Measurements from ENCODE around the gene LRRC10.
"Not testable (repeated sequence)": the region's sequence is repeated elsewhere in the genome, so short reads cannot be mapped to it uniquely, and the experiment has no call there.

Gene LRRC10

DNA sequence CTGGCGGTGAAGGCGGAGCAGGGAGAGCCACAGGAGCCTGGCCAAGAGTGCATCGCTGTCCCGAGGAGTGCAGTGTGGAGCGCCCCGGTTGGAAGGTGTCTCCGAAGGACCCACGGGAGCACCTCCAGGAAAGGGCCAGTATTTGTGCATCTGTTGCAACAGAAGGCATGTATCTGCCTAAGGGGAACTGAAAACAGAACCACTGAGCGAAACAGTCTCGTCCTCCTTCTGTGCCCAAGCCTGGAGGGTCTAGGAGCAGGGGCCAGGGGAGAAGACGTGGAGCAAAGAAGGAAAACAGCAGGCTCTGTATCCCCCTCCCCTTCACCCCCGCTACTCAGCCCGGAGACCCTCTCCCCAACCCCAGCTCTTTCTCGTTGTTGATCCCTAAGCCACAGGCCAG is 5.3 kb upstream of the LRRC10 start:
- no peak for DNase-seq

GRCh38 chr12:69613351-69613750 is 2.6 kb upstream of the LRRC10 start:
- no peak for DNase-seq

DNA sequence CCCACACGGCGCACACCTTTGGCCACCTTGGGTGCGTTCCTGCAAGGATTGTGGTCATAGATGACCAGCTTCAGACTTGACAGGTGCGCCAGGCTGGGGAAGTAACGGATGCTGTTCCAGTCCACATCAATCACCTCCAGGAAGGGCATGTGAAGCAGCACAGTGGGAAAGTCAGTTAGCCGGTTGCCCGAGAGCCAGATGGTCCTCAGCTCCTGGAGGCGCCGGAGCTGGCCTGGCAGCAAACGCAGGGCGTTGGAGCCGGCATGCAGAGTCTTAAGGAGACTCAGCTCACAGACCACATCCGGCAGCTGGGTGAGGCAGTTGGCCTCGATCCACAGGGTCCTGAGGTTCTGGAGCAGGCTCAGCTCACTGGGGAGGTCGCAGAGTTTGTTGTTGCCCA is 581 bp downstream of the LRRC10 start:
- no peak for DNase-seq

- DNase-seq = no peak
Measured at GRCh38 chr12:69608114-69608513, 2.6 kb downstream of the LRRC10 start.

- DNase-seq = not testable (repeated sequence)
Measured at GRCh38 chr12:69604275-69604674, 6.4 kb downstream of the LRRC10 start.

- not testable (repeated sequence) for DNase-seq
Measured at GRCh38 chr12:69603556-69603955, 7.2 kb downstream of the LRRC10 start.

GRCh38 chr12:69602954-69603353 is 7.8 kb downstream of the LRRC10 start:
- no peak for DNase-seq

GRCh38 chr12:69601962-69602685 is 8.6 kb downstream of the LRRC10 start:
- DNase-seq = no peak

GRCh38 chr12:69600804-69601203 is 9.9 kb downstream of the LRRC10 start:
- no peak for DNase-seq

DNA sequence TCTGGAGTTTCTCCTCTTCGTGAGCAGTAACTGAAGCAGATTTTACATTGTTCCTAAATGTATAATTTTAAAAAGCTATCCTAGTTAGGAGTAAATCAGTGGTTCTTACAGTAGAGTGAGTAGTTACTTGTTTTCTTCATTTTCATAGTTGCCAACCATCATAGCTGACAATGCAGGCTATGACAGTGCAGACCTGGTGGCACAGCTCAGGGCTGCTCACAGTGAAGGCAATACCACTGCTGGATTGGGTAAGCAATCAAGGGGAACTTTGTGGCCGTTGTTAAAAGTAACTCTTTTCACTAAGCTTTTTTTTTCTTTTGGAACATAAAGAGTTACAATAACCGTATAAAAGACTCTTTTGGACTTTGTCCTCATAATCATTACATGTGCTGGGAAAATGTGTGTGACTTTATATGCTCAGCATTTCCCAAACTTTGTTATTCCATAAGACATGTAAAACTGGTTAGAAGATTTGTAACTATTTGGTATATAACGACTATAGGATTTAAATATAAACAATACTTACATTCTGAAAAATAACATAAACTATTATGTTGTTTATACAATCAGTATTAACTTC is 12.4 kb downstream of the LRRC10 start:
- no peak for DNase-seq

- DNase-seq = no peak
Measured at GRCh38 chr12:69595689-69596088, 15.0 kb downstream of the LRRC10 start.

- DNase-seq = no peak
Measured at GRCh38 chr12:69589082-69589481, 21.6 kb downstream of the LRRC10 start.

DNA sequence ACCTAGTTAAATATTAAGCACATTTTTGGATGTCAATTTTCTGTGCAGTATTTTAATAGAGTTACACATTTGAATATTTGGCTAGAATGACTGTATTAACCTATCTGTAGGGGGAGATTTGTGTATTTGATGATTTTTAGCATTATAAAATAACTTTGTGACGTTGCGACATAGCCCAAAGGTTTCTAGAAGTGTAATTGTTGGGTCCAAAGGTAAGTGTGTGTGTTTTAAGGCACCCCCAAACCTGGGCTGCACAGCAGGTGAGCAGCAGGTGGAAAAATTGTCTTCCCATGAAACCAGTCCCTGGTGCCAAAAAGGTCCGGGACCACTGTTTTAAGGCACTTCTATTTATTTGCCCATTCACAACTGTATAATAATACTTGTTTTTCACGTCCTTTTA is 22.2 kb downstream of the LRRC10 start:
- no peak for DNase-seq

DNA sequence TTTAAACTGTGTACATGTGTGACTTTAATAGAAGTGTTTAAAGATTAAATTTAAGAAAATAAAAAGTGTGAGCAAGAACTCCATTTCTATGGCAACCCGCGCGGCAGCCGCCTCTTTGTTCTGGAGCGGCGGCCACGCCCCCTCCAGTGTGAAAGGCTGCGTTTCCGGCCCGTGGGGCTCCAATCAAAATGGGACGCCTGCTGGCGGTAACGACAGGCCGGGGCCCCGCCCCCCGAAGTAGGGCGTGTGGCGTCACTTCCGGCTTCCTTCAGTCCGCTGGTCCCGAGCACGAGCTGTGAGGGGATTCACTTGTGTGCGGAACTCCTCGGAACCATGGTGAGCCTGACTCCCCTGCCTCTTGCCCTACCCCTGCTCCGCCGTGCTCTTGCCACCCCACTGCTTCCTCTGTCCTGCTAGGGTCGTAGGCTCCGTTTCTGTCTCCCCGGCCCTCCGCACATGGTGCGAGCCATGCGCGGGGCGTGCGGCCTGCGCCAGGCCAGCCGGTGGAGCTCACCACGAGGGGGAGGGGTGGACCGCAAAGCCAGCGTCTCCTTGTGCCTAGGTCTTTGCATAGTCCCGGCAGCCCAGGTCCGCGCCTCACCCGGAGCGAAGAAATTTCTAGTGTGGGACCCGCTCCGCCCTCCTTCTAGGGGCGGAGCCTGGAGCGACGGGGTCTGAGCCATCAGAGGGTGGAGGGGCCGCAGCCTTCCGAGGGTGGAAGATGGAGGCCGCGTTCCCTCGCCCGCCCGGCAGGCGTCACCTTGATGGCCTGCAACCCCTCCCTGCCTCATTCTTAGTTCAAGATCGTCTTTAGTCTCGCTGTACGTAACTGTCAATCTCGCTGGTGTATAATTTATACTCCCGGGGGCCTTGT is 25.3 kb downstream of the LRRC10 start, which contains the start of gene CCT2:
Gene CCT2, plus strand, starts transcription at position 271 of the 874 bp plus-strand sequence. Its CDS starts 63 bp downstream, at position 334.
- peak; percentile 98 for DNase-seq

GRCh38 chr12:69583203-69583602 is 27.5 kb downstream of the LRRC10 start:
- DNase-seq = no peak

- no peak for DNase-seq
Measured at GRCh38 chr12:69580074-69580473, 30.6 kb downstream of the LRRC10 start.

- DNase-seq = no peak
Measured at GRCh38 chr12:69579029-69579428, 31.7 kb downstream of the LRRC10 start.

DNA sequence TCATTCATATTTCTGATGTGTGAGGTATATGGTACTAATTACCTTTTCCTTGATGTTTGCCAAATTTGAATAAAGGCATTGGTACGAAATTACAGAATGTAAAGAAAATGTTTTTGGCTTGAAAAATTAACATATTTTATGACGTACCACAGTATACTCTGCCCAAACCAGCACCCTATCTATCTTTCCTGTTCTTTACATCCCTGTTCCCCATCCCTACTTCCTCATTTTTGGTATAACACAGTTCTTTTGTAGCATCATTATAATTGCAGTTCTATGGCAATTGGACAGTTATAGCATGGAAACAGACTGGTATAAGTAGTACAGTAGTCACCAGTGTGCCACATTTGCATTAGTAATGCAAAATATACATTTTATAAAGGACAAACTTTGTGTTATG is 32.4 kb downstream of the LRRC10 start:
- peak; percentile 14 for DNase-seq

GRCh38 chr12:69575346-69575745 is 35.4 kb downstream of the LRRC10 start:
- DNase-seq = no peak

GRCh38 chr12:69570545-69571399 is 39.9 kb downstream of the LRRC10 start:
- DNase-seq = peak; percentile 58

DNA sequence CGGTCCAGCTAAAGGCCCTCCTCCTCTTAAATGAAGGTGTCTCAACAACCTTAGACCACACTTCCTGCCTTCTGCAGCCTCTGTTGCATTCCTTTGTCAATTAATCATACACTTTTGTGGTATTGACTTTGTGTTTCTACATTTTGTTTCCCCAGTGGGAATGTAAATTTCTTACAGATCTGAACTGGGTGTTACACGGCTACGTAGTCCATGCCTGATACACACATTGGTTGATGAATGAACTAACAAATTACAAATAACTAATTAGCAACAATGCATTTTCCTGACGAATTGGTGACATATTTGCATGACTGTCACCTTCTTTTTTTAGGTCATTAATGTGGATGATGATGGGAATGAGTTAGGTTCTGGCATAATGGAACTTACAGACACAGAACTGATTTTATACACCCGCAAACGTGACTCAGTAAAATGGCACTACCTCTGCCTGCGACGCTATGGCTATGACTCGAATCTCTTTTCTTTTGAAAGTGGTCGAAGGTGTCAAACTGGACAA is 40.6 kb downstream of the LRRC10 start:
- no peak for DNase-seq

DNA sequence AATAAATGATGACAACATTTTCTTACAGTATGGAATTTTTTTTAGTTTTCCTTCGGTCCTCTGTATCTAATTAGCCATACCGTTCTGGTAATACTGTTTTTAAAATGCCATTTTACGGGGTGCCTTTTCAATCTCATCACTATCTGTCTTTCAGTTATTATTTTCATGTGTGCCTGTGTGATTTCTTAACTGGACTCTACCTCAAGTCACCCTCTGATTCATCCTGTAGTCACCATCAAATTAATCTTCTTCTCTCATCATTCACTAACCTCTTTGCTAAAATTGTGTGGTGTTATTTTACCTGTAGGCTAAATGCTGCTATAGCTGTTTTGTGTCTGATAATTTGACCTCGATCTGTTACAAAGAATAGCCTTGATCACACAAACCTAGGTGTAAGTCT is 41.5 kb downstream of the LRRC10 start:
- DNase-seq = no peak

DNA sequence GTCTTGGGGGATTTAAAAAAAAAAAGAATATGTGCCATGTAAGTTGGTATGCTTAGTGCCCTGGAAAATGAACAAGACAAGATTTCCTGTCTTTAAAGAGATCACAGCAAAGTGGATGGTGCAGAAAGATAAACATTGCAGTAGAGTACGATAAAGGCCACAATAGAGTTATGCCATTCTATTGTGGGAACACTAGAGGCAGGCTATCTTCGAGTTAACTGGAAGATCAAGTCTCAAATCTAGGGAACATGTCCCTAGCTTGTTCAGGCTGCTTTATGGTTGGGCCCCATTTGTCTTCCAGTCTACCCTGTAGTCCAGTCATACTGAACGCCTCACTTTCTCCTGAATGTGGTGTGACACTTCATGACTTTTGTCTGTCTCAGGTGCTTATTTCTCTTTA is 44.1 kb downstream of the LRRC10 start:
- DNase-seq = no peak

All from suppressor macrophage treated with lipopolysaccharide for 4 hours (primary cell).